Nephron progenitor cell (in vitro differentiated cells): ENCODE data around the gene CACNA1C.

ENCODE experiments used
- DNase-seq: peaks from one replicate; pipeline ENCODE4 v3.0.0; 2021
- H3K27ac Mint-ChIP-seq: 2 replicates; pipeline ENCODE4 v1.8.0; 2021; ENCODE audit warnings: mild to moderate bottlenecking, moderate library complexity, mixed read lengths
- H3K27me3 Mint-ChIP-seq: 2 replicates; pipeline ENCODE4 v1.8.0; 2021; ENCODE audit warnings: mild to moderate bottlenecking, low read depth, mixed read lengths; ENCODE audit not compliant: poor library complexity
- H3K36me3 Mint-ChIP-seq: 2 replicates; pipeline ENCODE4 v1.8.0; 2021; ENCODE audit warnings: low read depth, mixed read lengths
- H3K4me1 Mint-ChIP-seq: 2 replicates; pipeline ENCODE4 v1.8.0; 2021; ENCODE audit warnings: mixed read lengths
- H3K4me3 Mint-ChIP-seq: 2 replicates; pipeline ENCODE4 v1.8.0; 2021; ENCODE audit warnings: mild to moderate bottlenecking, moderate library complexity, mixed read lengths
- H3K9me3 Mint-ChIP-seq: 2 replicates; pipeline ENCODE4 v1.8.0; 2021; ENCODE audit warnings: mild to moderate bottlenecking, moderate library complexity, mixed read lengths
- TF ChIP-seq, protein P1 (sequence below): fragments of 200-600 bp; sonication (generic); IDR thresholded peaks from 2 replicates; pipeline ENCODE4 v1.5.0; 2021; ENCODE audit warnings: antibody characterized with exemption

CACNA1C gene

GRCh38 chr12:2307550-2307949 lies 254.8 kb downstream of the CACNA1C start:
- Mint-ChIP-seq H3K9me3 (peaks cover 6% of the 10 kb centered on the region), H3K36me3 (no peaks in the 10 kb centered on the region), H3K4me1 (peaks cover 69% of the 10 kb centered on the region), H3K27me3 (peaks cover 4% of the 10 kb centered on the region), H3K27ac (no peak overlapping the region), H3K4me3 (no peak overlapping the region)
- TF ChIP-seq, protein P1, sequence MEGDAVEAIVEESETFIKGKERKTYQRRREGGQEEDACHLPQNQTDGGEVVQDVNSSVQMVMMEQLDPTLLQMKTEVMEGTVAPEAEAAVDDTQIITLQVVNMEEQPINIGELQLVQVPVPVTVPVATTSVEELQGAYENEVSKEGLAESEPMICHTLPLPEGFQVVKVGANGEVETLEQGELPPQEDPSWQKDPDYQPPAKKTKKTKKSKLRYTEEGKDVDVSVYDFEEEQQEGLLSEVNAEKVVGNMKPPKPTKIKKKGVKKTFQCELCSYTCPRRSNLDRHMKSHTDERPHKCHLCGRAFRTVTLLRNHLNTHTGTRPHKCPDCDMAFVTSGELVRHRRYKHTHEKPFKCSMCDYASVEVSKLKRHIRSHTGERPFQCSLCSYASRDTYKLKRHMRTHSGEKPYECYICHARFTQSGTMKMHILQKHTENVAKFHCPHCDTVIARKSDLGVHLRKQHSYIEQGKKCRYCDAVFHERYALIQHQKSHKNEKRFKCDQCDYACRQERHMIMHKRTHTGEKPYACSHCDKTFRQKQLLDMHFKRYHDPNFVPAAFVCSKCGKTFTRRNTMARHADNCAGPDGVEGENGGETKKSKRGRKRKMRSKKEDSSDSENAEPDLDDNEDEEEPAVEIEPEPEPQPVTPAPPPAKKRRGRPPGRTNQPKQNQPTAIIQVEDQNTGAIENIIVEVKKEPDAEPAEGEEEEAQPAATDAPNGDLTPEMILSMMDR: no peak
- no peak for DNase-seq

GRCh38 chr12:2309647-2310046 lies 256.9 kb downstream of the CACNA1C start:
- Mint-ChIP-seq H3K4me1 (peaks cover 53% of the 10 kb centered on the region), H3K27me3 (peaks cover 6% of the 10 kb centered on the region), H3K9me3 (peaks cover 6% of the 10 kb centered on the region), H3K4me3 (no peak overlapping the region), H3K36me3 (no peaks in the 10 kb centered on the region), H3K27ac (no peak overlapping the region)
- DNase-seq: no peak
- TF ChIP-seq, protein P1: no peak

- H3K4me3 Mint-ChIP-seq: no peak overlapping the region
- H3K27ac Mint-ChIP-seq: peak overlapping the region; percentile 96
- TF ChIP-seq, protein P1: no peak
- H3K36me3 Mint-ChIP-seq: no peaks in the 10 kb centered on the region
- no peak for DNase-seq
- H3K9me3 Mint-ChIP-seq: peaks cover 6% of the 10 kb centered on the region
- H3K4me1 Mint-ChIP-seq: peaks cover 46% of the 10 kb centered on the region
- peaks cover 10% of the 10 kb centered on the region for H3K27me3 Mint-ChIP-seq
Measured at GRCh38 chr12:2311020-2311778, 258.4 kb downstream of the CACNA1C start.

- Mint-ChIP-seq H3K36me3 (no peaks in the 10 kb centered on the region), H3K4me3 (no peak overlapping the region), H3K27ac (no peak overlapping the region), H3K9me3 (peaks cover 6% of the 10 kb centered on the region), H3K27me3 (peaks cover 15% of the 10 kb centered on the region), H3K4me1 (peaks cover 39% of the 10 kb centered on the region)
- DNase-seq: no peak
- TF ChIP-seq, protein P1: no peak
Measured at GRCh38 chr12:2312175-2312574, 259.4 kb downstream of the CACNA1C start.

DNA sequence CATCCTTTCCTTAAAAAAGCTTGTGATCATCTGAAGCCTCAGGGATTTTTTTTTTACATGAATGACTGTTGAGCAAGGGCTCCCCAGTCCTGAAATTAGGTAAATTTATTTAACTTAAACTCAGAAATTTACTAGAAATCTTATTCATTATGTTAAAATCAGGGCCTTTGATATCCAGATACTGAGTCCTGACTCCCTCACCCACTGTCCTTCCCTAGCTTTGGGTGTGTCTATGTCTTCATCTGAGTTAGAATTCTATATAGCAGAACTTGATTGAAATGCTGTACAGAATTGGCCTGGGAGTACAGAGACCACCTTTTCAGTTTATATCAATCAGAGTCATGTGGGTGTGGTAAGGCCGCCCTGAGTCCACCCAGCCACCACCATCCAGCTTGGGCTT lies 260.0 kb downstream of the CACNA1C start:
- H3K27me3 Mint-ChIP-seq: peaks cover 20% of the 10 kb centered on the region
- H3K4me1 Mint-ChIP-seq: peaks cover 45% of the 10 kb centered on the region

More for the DNA sequence above, 260.0 kb downstream of the CACNA1C start:
- TF ChIP-seq, protein P1: no peak
- Mint-ChIP-seq H3K36me3 (no peaks in the 10 kb centered on the region), H3K4me3 (no peak overlapping the region), H3K9me3 (peaks cover 6% of the 10 kb centered on the region), H3K27ac (no peak overlapping the region)
- DNase-seq: no peak
